Measurements from ENCODE around the gene RPLP2. TPM values are rescaled to one million over a fixed set of nuclear protein-coding genes. Genes with fewer than 3 reads are reported as not detected.

The RPLP2 gene
- total RNA-seq, 6 experiments from 2014 or later = 1,532 to 1,781 (median 1,709) TPM

DNA sequence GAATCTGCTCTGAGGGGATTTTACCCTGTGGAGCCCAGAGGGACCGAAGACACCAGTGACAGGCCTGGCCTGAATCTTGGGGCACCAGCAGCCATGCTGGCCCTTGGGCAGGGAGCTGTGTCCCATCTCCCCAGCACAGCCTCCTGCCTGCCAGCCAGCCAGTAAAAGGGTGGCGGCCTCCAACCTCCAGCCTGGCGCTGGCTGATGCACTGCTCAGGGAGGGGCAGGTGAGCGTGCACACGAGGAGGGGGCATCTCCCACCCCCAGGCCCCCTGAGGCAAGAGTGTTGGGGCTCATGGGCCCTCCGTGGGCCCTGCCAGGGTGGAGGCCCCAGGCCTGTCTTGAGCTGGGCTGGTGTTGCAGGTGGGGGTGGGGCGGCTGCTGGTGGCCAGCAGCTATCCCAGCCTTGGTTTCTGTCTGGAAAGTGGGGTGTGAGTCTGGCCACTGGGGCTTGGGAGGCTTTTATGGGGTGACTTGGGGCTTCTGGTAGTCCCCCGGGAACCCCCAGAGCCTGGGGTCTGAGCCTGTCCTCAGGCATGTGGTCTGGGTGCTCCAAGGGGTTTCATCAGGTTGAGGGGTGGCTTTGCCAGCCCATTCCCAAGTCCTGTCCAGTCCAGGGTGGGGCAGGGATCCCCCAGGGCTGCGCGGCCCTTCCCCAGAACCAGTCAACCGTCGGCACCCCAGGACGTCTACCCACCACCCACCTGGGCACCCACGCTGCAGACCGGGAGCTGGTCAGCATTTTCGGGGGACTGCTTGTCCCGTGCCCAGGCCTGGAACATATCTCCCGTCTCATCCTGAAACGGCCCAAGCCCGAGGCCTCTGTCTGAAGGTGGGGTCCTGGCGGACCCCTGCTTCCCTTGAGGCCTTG lies 50.7 kb downstream of the RPLP2 start:
- H3K36me3 Mint-ChIP-seq (ENCODE audit: low read depth) = no peaks in the 10 kb centered on the region

GRCh38 chr11:861105-861479 lies 51.3 kb downstream of the RPLP2 start:
- DNase-seq = no peak
- Mint-ChIP-seq H3K36me3 (ENCODE audit: low read depth) (no peaks in the 10 kb centered on the region), H3K9me3 (no peaks in the 10 kb centered on the region), H3K4me1 (ENCODE audit: low read depth) (peaks cover 6% of the 10 kb centered on the region; the same call in 1 of the 2 replicates), H3K27ac (0 out of 2 replicates have a peak overlapping the region, but pooled peaks have one; percentile 36), H3K4me3 (no peak overlapping the region), H3K27me3 (ENCODE audit: insufficient read depth) (peaks cover 14% of the 10 kb centered on the region)
- TF ChIP-seq, protein P1, sequence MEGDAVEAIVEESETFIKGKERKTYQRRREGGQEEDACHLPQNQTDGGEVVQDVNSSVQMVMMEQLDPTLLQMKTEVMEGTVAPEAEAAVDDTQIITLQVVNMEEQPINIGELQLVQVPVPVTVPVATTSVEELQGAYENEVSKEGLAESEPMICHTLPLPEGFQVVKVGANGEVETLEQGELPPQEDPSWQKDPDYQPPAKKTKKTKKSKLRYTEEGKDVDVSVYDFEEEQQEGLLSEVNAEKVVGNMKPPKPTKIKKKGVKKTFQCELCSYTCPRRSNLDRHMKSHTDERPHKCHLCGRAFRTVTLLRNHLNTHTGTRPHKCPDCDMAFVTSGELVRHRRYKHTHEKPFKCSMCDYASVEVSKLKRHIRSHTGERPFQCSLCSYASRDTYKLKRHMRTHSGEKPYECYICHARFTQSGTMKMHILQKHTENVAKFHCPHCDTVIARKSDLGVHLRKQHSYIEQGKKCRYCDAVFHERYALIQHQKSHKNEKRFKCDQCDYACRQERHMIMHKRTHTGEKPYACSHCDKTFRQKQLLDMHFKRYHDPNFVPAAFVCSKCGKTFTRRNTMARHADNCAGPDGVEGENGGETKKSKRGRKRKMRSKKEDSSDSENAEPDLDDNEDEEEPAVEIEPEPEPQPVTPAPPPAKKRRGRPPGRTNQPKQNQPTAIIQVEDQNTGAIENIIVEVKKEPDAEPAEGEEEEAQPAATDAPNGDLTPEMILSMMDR (IDR thresholded peaks at IDR 0.05) = no peak

More for the DNA sequence above, 50.7 kb downstream of the RPLP2 start:
- Mint-ChIP-seq H3K9me3 (no peaks in the 10 kb centered on the region), H3K4me1 (ENCODE audit: low read depth) (peaks cover 6% of the 10 kb centered on the region; the same call in 1 of the 2 replicates), H3K27me3 (ENCODE audit: insufficient read depth) (peaks cover 11% of the 10 kb centered on the region), H3K4me3 (no peak overlapping the region), H3K27ac (peak overlapping the region; percentile 21; the same call in 1 of the 2 replicates)
- TF ChIP-seq, protein P1 (IDR thresholded peaks at IDR 0.05) = no peak
- DNase-seq = no peak

DNA sequence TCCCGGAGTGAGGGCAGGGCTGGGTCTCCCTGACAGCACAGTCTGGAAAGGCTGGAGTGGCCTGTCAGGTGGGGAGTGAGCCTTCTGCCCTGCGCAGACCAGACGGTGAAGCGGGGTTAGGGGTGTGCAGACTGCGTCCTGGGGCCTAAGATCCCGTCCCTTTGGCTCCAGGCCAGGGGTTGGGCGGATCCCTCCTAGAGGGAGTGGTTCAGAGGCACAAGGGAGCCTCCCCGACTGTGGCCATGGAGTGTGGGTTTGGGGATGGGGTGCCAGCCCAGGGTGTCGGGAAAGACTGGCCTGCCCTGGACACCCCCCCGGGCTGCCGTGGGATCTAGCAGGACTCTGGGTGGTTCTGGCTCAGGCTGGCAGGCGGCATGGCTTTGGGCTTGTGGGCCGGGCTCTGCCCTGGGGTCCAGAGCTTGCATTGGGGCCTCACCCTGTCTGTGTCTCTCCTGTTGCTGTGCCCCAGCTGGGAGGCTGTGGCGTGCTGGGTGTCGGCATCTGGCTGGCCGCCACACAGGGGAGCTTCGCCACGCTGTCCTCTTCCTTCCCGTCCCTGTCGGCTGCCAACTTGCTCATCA lies 52.4 kb downstream of the RPLP2 start:
- H3K9me3 Mint-ChIP-seq = no peaks in the 10 kb centered on the region
- TF ChIP-seq, protein P1 (IDR thresholded peaks at IDR 0.05) = no peak
- peaks cover 14% of the 10 kb centered on the region for H3K27me3 Mint-ChIP-seq (ENCODE audit: insufficient read depth)
- H3K4me3 Mint-ChIP-seq = no peak overlapping the region; the same call in 1 of the 2 replicates
- H3K4me1 Mint-ChIP-seq (ENCODE audit: low read depth) = peaks cover 6% of the 10 kb centered on the region; the same call in 1 of the 2 replicates
- no peaks in the 10 kb centered on the region for H3K36me3 Mint-ChIP-seq (ENCODE audit: low read depth)
- H3K27ac Mint-ChIP-seq = 0 out of 2 replicates have a peak overlapping the region, but pooled peaks have one; percentile 36
- no peak for DNase-seq

Other genes with a start within 250 kb of the RPLP2 start
- gene LMNTD2, start 249.2 kb upstream of the RPLP2 start, total RNA-seq (2021; fragmentation: NEBNext Ultra II Directional; extraction: Animal tissue kit (Norgen Biotek cat#: 25700)) = 1 to 10 TPM in 3 of 6 experiments, under 1 TPM in 3; 0.37 to 2.3 (median 0.97) TPM
- 10 to 100 TPM; 10.1 to 18.8 (median 12.7) TPM for gene RASSF7, start 249.0 kb upstream of the RPLP2 start, total RNA-seq (2021; fragmentation: NEBNext Ultra II Directional; extraction: Animal tissue kit (Norgen Biotek cat#: 25700))
- gene PHRF1, start 233.5 kb upstream of the RPLP2 start, total RNA-seq (2021; fragmentation: NEBNext Ultra II Directional; extraction: Animal tissue kit (Norgen Biotek cat#: 25700)) = 10 to 100 TPM; 23.8 to 27.5 (median 24.8) TPM
- 1 to 10 TPM; 3.0 to 5.2 (median 4.2) TPM for gene IRF7, start 194.0 kb upstream of the RPLP2 start, total RNA-seq (2021; fragmentation: NEBNext Ultra II Directional; extraction: Animal tissue kit (Norgen Biotek cat#: 25700))
- gene CDHR5, start 185.0 kb upstream of the RPLP2 start, total RNA-seq (2021; fragmentation: NEBNext Ultra II Directional; extraction: Animal tissue kit (Norgen Biotek cat#: 25700)) = not detected
- gene SCT, start 182.8 kb upstream of the RPLP2 start, total RNA-seq (2021; fragmentation: NEBNext Ultra II Directional; extraction: Animal tissue kit (Norgen Biotek cat#: 25700)) = not detected
- under 1 TPM; 0.14 to 0.61 (median 0.38) TPM for gene DRD4, start 172.7 kb upstream of the RPLP2 start, total RNA-seq (2021; fragmentation: NEBNext Ultra II Directional; extraction: Animal tissue kit (Norgen Biotek cat#: 25700))
- 10 to 100 TPM; 32.2 to 48.1 (median 34.6) TPM for gene DEAF1, start 114.7 kb upstream of the RPLP2 start, total RNA-seq (2021; fragmentation: NEBNext Ultra II Directional; extraction: Animal tissue kit (Norgen Biotek cat#: 25700))
- 10 to 100 TPM; 16.9 to 24.5 (median 19.3) TPM for gene TMEM80, start 114.2 kb upstream of the RPLP2 start, total RNA-seq (2021; fragmentation: NEBNext Ultra II Directional; extraction: Animal tissue kit (Norgen Biotek cat#: 25700))
- 10 to 100 TPM; 55.5 to 70.1 (median 65.1) TPM for gene EPS8L2, start 103.7 kb upstream of the RPLP2 start, total RNA-seq (2021; fragmentation: NEBNext Ultra II Directional; extraction: Animal tissue kit (Norgen Biotek cat#: 25700))
- gene TALDO1, start 62.5 kb upstream of the RPLP2 start, total RNA-seq (2021; fragmentation: NEBNext Ultra II Directional; extraction: Animal tissue kit (Norgen Biotek cat#: 25700)) = 100 to 1,000 TPM; 230 to 351 (median 300) TPM
- gene GATD1, start 32.5 kb upstream of the RPLP2 start, total RNA-seq (2021; fragmentation: NEBNext Ultra II Directional; extraction: Animal tissue kit (Norgen Biotek cat#: 25700)) = 10 to 100 TPM; 61.0 to 72.7 (median 68.1) TPM
- gene CEND1, start 19.9 kb upstream of the RPLP2 start, total RNA-seq (2021; fragmentation: NEBNext Ultra II Directional; extraction: Animal tissue kit (Norgen Biotek cat#: 25700)) = 10 to 100 TPM in 5 of 6 experiments, 1 to 10 TPM in 1; 8.2 to 12.2 (median 11.0) TPM
- 10 to 100 TPM; 39.7 to 47.3 (median 42.9) TPM for gene SLC25A22, start 11.7 kb upstream of the RPLP2 start, total RNA-seq (2021; fragmentation: NEBNext Ultra II Directional; extraction: Animal tissue kit (Norgen Biotek cat#: 25700))
- 10 to 100 TPM; 11.0 to 15.9 (median 13.7) TPM for gene PIDD1, start 4.7 kb upstream of the RPLP2 start, total RNA-seq (2021; fragmentation: NEBNext Ultra II Directional; extraction: Animal tissue kit (Norgen Biotek cat#: 25700))
- gene PNPLA2, start 8.9 kb downstream of the RPLP2 start, total RNA-seq (2021; fragmentation: NEBNext Ultra II Directional; extraction: Animal tissue kit (Norgen Biotek cat#: 25700)) = 100 to 1,000 TPM; 103 to 148 (median 130) TPM
- gene CRACR2B, start 18.0 kb downstream of the RPLP2 start, total RNA-seq (2021; fragmentation: NEBNext Ultra II Directional; extraction: Animal tissue kit (Norgen Biotek cat#: 25700)) = 1 to 10 TPM in 4 of 6 experiments, under 1 TPM in 2; 0.63 to 2.2 (median 1.2) TPM
- gene CD151, start 23.0 kb downstream of the RPLP2 start, total RNA-seq (2021; fragmentation: NEBNext Ultra II Directional; extraction: Animal tissue kit (Norgen Biotek cat#: 25700)) = 1,000 to 10,000 TPM in 1 of 6 experiments, 100 to 1,000 TPM in 5; 719 to 1,001 (median 755) TPM
- 100 to 1,000 TPM; 439 to 504 (median 478) TPM for gene POLR2L, start 32.6 kb downstream of the RPLP2 start, total RNA-seq (2021; fragmentation: NEBNext Ultra II Directional; extraction: Animal tissue kit (Norgen Biotek cat#: 25700))
- gene TSPAN4, start 32.9 kb downstream of the RPLP2 start, total RNA-seq (2021; fragmentation: NEBNext Ultra II Directional; extraction: Animal tissue kit (Norgen Biotek cat#: 25700)) = 100 to 1,000 TPM; 193 to 267 (median 212) TPM
- 100 to 1,000 TPM; 116 to 145 (median 133) TPM for gene CHID1, start 100.8 kb downstream of the RPLP2 start, total RNA-seq (2021; fragmentation: NEBNext Ultra II Directional; extraction: Animal tissue kit (Norgen Biotek cat#: 25700))
- 10 to 100 TPM; 65.4 to 73.4 (median 70.9) TPM for gene AP2A2, start 115.9 kb downstream of the RPLP2 start, total RNA-seq (2021; fragmentation: NEBNext Ultra II Directional; extraction: Animal tissue kit (Norgen Biotek cat#: 25700))
- gene MUC6, start 226.8 kb downstream of the RPLP2 start, total RNA-seq (2021; fragmentation: NEBNext Ultra II Directional; extraction: Animal tissue kit (Norgen Biotek cat#: 25700)) = not detected

Measured in HFFc6 (cell line).